Thyroid gland (tissue), 4 donors: ENCODE results near the gene ZER1. TPM values are rescaled to one million over a fixed set of nuclear protein-coding genes. Genes with fewer than 3 reads are reported as not detected.
A peak's percentile ranks its signal among the peaks of the same experiment; 100 is the strongest.

Experiments used
- DNase-seq, 2 donors: peaks; one replicate each; pipeline ENCODE4 v3.0.0-alpha.2; 2019
- H3K27ac ChIP-seq, 3 donors: fragments of 200-600 bp; sonication (generic); 1 replicate in 2 of 3; 2 replicates in 1 of 3; pipeline ENCODE4 v1.5.1; 2016 to 2019; ENCODE audit warnings: mild to moderate bottlenecking in 1 of 3, moderate library complexity in 1 of 3
- H3K27me3 ChIP-seq: fragments of 200-600 bp; sonication (generic); one replicate; pipeline ENCODE4 v1.5.1; 2019
- H3K36me3 ChIP-seq, 2 donors: fragments of 200-600 bp; sonication (generic); one replicate each; pipeline ENCODE4 v1.5.1; 2016 to 2019
- H3K4me1 ChIP-seq, 2 donors: fragments of 200-600 bp; sonication (generic); one replicate each; pipeline ENCODE4 v1.5.1; 2017 to 2019
- H3K4me3 ChIP-seq, 3 donors: fragments of 200-600 bp; sonication (generic); replicated peaks in 1 of 3; 1 replicate in 2 of 3; 2 replicates in 1 of 3; pipeline ENCODE4 v1.5.1; 2016; ENCODE audit warnings: mild to moderate bottlenecking in 1 of 3
- H3K9me3 ChIP-seq: fragments of 200-600 bp; sonication (generic); one replicate; pipeline ENCODE4 v1.5.1; 2017
- CTCF ChIP-seq, 6 experiments: fragments of 200-600 bp in 3 of 6; fragments of 450-650 bp in 3 of 6; sonication (generic) in 3 of 6; IDR thresholded peaks; one replicate each; pipeline ENCODE4 v1.5.1; 2016 to 2019; ENCODE audit warnings: antibody characterized with exemption in 6 of 6, mild to moderate bottlenecking in 2 of 6, inconsistent platforms in 1 of 6, moderate library complexity in 1 of 6
- POLR2A ChIP-seq, 2 donors: fragments of 450-650 bp; IDR thresholded peaks; one replicate each; pipeline ENCODE4 v1.6.1; 2017; ENCODE audit warnings: antibody characterized with exemption in 2 of 2, mild to moderate bottlenecking in 2 of 2, moderate library complexity in 1 of 2
- WGBS, 2 donors: methylation state at CpG; one replicate each; pipeline ENCODE4 v1.1.5; 2017; 5-methylcytosine and 5-hydroxymethylcytosine counted together
- intact Hi-C: fragments of 100-400 bp; cut with DNase I; formaldehyde crosslinking; loops from one replicate; pipeline ENCODE4 v1.15.1; 2023
- total RNA-seq, 4 donors: library from RNA; depleted of rRNA; stranded (reverse); fragments of >200 nt; gene quantifications; one replicate each; pipeline ENCODE4 v1.2.3, GENCODE V29; 2016

Gene ZER1
- total RNA-seq, 4 donors from 2014 or later: 45.1 to 129 (median 70.2) TPM

GRCh38 chr9:128689820-128690683 lies 81.7 kb downstream of the ZER1 start:
- H3K36me3 ChIP-seq: peaks cover 28 to 34% of the 10 kb centered on the region in 2 donors
- peak; percentile 38 to 40 for DNase-seq

GRCh38 chr9:128689293-128689774 lies 82.4 kb downstream of the ZER1 start:
- peaks cover 36 to 44% of the 10 kb centered on the region in 2 donors for H3K4me1 ChIP-seq
- WGBS, 2 donors: no CpG with 5 or more reads among the region's 80 CpGs
- H3K9me3 ChIP-seq: no peaks in the 10 kb centered on the region
- intact Hi-C loops: loop anchor here (10.0 kb wide), 1 partner anchor 55 kb away; no protein-coding TSS in a partner anchor
- H3K4me3 ChIP-seq: peak overlapping the region; percentile 24 to 84 (median 49)
- peak overlapping the region; percentile 73 to 90 (median 84) for H3K27ac ChIP-seq
- peak; percentile 55 to 60 for DNase-seq
- H3K27me3 ChIP-seq: no peaks in the 10 kb centered on the region
- H3K36me3 ChIP-seq: peaks cover 25 to 28% of the 10 kb centered on the region in 2 donors
- no peak for TF ChIP-seq CTCF (IDR thresholded peaks at IDR 0.05)
- peak in 1 of 2 donors; percentile 98 for TF ChIP-seq POLR2A (IDR thresholded peaks at IDR 0.05)

More at GRCh38 chr9:128689820-128690683, 81.7 kb downstream of the ZER1 start:
- Histone ChIP-seq H3K27me3 (no peaks in the 10 kb centered on the region), H3K4me3 (peak overlapping the region; percentile 19 to 89 (median 43)), H3K27ac (peak overlapping the region in 2 of 3 donors; percentile 12 to 52), H3K9me3 (no peaks in the 10 kb centered on the region), H3K4me1 (peaks cover 30 to 37% of the 10 kb centered on the region in 2 donors)
- no peak for TF ChIP-seq CTCF (IDR thresholded peaks at IDR 0.05)
- TF ChIP-seq POLR2A (IDR thresholded peaks at IDR 0.05): no peak
- 2% methylated on average over 19 of the region's 83 CpGs for WGBS, 2 donors
- intact Hi-C loops: loop anchor here (10.0 kb wide), 1 partner anchor 55 kb away; no protein-coding TSS in a partner anchor

- no peak for TF ChIP-seq CTCF (IDR thresholded peaks at IDR 0.05)
- TF ChIP-seq POLR2A (IDR thresholded peaks at IDR 0.05): peak; percentile 21 to 98
- intact Hi-C loops: loop anchor here (10.0 kb wide), 1 partner anchor 54 kb away; no protein-coding TSS in a partner anchor
- Histone ChIP-seq H3K4me3 (peak within 1 kb of the TSS; percentile 24 to 89 (median 81)), H3K4me1 (peaks cover 36 to 44% of the 10 kb centered on the region in 2 donors), H3K36me3 (peaks cover 20 to 22% of the 10 kb centered on the region in 2 donors), H3K27me3 (no peaks in the 10 kb centered on the region), H3K27ac (peak within 1 kb of the TSS; percentile 92 to 96 (median 93)), H3K9me3 (no peaks in the 10 kb centered on the region)
- DNase-seq: peak; percentile 97
- WGBS, 2 donors: 14 to 20% methylated on average over 14 to 17 of the region's 93 CpGs
Observed at GRCh38 chr9:128688501-128689292, 83.0 kb downstream of the ZER1 start, which contains the start of gene SET. SET (plus strand) TSS chr9:128689222; CDS start chr9:128689583, 361 bp downstream.

DNA sequence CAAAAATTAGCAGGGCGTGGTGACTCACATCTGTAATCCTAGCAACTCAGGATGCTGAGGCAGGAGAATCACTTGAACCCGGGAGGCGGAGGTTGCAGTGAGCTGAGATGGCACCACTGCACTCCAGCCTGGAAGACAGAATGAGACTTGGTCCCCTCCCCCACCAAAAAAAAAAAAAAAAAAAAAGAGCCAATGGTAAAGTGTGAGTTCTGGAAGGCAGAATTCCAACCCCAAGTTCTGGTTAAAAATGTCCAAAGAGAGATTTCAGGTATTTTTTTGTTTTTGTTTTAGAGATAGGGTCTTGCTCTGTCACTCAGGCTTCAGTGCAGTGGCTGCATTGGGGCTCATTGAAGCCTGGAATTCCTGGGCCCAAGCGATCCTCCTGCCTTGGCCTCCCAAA lies 84.3 kb downstream of the ZER1 start:
- peak overlapping the region in 1 of 3 donors; percentile 92 for H3K27ac ChIP-seq
- H3K27me3 ChIP-seq: no peaks in the 10 kb centered on the region
- 91 to 95% methylated on average over 4 of the region's 4 CpGs for WGBS, 2 donors
- no peak for DNase-seq
- H3K9me3 ChIP-seq: no peaks in the 10 kb centered on the region
- H3K36me3 ChIP-seq: peaks cover 7 to 9% of the 10 kb centered on the region in 2 donors
- no peak overlapping the region for H3K4me3 ChIP-seq
- intact Hi-C loops: loop anchor here (10.0 kb wide), 1 partner anchor 53 kb away; no protein-coding TSS in a partner anchor
- TF ChIP-seq CTCF (IDR thresholded peaks at IDR 0.05): no peak
- H3K4me1 ChIP-seq: peaks cover 41 to 55% of the 10 kb centered on the region in 2 donors
